Loucy (cell line): ENCODE results near the gene KLF3.

Experiments
- EZH2phosphoT487 ChIP-seq: fragments of 200-600 bp; IDR thresholded peaks from 2 replicates; pipeline ENCODE4 v1.6.1; 2018; ENCODE audit warnings: antibody characterized with exemption, mild to moderate bottlenecking, moderate library complexity, borderline replicate concordance
- TF ChIP-seq, protein P1 (sequence below): fragments of 200-600 bp; sonication (generic); conservative IDR thresholded peaks from 2 replicates; pipeline ENCODE4 v1.5.1; 2014; ENCODE audit warnings: mild to moderate bottlenecking, antibody characterized with exemption, low read length

DNA sequence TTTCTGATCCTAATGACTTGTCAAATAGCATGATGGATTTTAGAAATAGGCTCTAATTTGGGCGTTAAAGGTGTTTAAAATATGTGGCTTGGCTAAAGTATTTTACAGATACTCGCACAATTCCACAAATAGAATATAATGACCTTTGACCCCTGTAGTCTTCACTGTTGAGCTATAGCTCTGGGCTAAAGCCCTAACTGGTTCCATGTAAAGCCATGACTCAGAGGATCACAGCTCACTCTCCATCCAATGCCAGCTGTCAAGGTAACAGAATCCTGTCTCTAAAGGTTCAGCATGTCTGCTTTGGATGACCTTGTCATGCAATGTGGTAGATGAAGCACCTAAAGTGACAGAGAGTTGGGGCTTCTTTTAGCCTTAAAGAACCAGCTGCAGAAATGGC, 76.3 kb downstream of the KLF3 start:
- TF ChIP-seq, protein P1, sequence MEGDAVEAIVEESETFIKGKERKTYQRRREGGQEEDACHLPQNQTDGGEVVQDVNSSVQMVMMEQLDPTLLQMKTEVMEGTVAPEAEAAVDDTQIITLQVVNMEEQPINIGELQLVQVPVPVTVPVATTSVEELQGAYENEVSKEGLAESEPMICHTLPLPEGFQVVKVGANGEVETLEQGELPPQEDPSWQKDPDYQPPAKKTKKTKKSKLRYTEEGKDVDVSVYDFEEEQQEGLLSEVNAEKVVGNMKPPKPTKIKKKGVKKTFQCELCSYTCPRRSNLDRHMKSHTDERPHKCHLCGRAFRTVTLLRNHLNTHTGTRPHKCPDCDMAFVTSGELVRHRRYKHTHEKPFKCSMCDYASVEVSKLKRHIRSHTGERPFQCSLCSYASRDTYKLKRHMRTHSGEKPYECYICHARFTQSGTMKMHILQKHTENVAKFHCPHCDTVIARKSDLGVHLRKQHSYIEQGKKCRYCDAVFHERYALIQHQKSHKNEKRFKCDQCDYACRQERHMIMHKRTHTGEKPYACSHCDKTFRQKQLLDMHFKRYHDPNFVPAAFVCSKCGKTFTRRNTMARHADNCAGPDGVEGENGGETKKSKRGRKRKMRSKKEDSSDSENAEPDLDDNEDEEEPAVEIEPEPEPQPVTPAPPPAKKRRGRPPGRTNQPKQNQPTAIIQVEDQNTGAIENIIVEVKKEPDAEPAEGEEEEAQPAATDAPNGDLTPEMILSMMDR: no peak
- TF ChIP-seq EZH2phosphoT487: no peak
